ENCODE data around the gene OR51D1. TPM values are rescaled to one million over a fixed set of nuclear protein-coding genes. Genes with fewer than 3 reads are reported as not detected.

Gene OR51D1
- total and polyA plus RNA-seq, 9 of the 15 experiments (the other 6 are each of a cell fraction or from before 2014, with no cell fraction given), result not detected

DNA sequence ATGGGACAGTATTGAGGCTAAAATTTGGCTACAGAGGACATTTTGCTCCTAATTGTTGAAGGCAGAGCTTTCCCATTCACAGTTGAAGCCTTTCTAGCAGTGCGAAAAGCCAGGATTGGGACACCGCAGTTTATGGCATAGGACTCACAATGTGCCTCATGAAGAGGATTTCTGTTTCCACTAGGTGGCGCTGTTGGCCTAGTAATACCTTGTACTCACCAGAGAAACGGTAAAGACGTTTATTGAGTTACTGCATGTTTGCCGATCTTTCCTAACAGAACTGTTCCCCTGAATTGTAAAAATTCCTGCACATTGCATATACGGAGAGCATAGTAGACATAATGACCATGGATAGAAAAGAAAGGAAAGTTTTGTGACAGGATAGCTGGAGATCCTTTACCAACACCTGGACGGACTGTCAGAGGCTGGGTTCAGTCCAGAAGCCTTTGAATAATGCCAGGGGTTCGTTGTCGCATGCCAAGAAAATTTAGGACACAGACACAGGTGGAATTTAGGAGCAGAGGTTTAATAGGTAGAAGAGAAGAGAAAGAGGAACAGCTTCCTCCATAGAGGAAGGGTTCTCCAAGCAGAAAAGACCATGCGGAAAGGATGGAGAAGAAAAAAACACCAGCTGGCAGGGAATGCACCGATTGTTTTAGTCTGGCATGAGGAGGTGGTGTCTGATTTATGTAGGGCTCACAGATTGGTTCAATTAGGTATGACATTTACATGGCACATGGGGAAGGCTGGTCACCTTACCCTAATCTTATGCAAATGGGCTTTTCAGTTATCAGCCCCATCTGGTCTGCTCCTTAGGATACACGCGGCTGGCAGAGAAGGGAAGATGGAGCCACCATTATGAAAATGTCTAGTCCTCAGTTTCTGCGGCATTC is 10.8 kb upstream of the OR51D1 start:
- BruUV-seq (replicated peaks), result no TSS peak
- WGBS (ENCODE audit: insufficient coverage, low coverage, missing lambda C conversion rate), result 10% methylated on average over 15 of the region's 15 CpGs
- TF ChIP-seq TAF7 (tag; IDR thresholded peaks at IDR 0.05) (no peak), KDM5B (IDR thresholded peaks at IDR 0.05; ENCODE audit: insufficient replicate concordance, low read depth, low read length) (no peak), FOXJ3 (CRISPR knock-in tag; IDR thresholded peaks at IDR 0.05) (no peak), RBM14 (IDR thresholded peaks at IDR 0.05; ENCODE audit: borderline replicate concordance, insufficient read depth, low read depth, low read length) (no peak), ZNF316 (IDR thresholded peaks at IDR 0.05) (peak; percentile 40; the same call in 1 of the 2 replicates), RBM22 (IDR thresholded peaks at IDR 0.05; ENCODE audit: low read depth, low read length, poor library complexity, severe bottlenecking) (no peak), KLF16 (IDR thresholded peaks at IDR 0.05) (no peak), NEUROD1 (IDR thresholded peaks at IDR 0.05; ENCODE audit: borderline replicate concordance, low read depth, low read length, partially characterized antibody) (no peak), PHB2 (IDR thresholded peaks at IDR 0.05; ENCODE audit: low read depth) (no peak), NR4A1 (CRISPR knock-in tag; IDR thresholded peaks at IDR 0.05) (no peak), NR4A1 (tag; IDR thresholded peaks at IDR 0.05) (no peak), CBX8 (IDR thresholded peaks at IDR 0.05; ENCODE audit: borderline replicate concordance, extremely low read depth, low read depth, low read length, poor library complexity, severe bottlenecking) (no peak), MYBL2 (IDR thresholded peaks at IDR 0.05; ENCODE audit: low read depth) (no peak), MYBL2 (CRISPR knock-in tag; IDR thresholded peaks at IDR 0.05; ENCODE audit: borderline replicate concordance) (no peak), HMG20B (CRISPR knock-in tag; IDR thresholded peaks at IDR 0.05) (no peak), NCOA4 (IDR thresholded peaks at IDR 0.05; ENCODE audit: partially characterized antibody) (no peak), ARID2 (IDR thresholded peaks at IDR 0.05) (peak; percentile 35; the same call in 1 of the 2 replicates), TFAM (CRISPR knock-in tag; conservative IDR thresholded peaks at IDR 0.05) (no peak), PHB (CRISPR knock-in tag; IDR thresholded peaks at IDR 0.05) (no peak), BACH1 (tag; IDR thresholded peaks at IDR 0.05) (no peak)
- TF ChIP-seq, protein P1, sequence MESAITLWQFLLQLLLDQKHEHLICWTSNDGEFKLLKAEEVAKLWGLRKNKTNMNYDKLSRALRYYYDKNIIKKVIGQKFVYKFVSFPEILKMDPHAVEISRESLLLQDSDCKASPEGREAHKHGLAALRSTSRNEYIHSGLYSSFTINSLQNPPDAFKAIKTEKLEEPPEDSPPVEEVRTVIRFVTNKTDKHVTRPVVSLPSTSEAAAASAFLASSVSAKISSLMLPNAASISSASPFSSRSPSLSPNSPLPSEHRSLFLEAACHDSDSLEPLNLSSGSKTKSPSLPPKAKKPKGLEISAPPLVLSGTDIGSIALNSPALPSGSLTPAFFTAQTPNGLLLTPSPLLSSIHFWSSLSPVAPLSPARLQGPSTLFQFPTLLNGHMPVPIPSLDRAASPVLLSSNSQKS (CRISPR knock-in tag; IDR thresholded peaks at IDR 0.05), result no peak
- TF ChIP-seq, protein P2, sequence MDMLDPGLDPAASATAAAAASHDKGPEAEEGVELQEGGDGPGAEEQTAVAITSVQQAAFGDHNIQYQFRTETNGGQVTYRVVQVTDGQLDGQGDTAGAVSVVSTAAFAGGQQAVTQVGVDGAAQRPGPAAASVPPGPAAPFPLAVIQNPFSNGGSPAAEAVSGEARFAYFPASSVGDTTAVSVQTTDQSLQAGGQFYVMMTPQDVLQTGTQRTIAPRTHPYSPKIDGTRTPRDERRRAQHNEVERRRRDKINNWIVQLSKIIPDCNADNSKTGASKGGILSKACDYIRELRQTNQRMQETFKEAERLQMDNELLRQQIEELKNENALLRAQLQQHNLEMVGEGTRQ (CRISPR knock-in tag; IDR thresholded peaks at IDR 0.05), result no peak

More for the DNA sequence above, 10.8 kb upstream of the OR51D1 start:
- CTCF ChIA-PET (ENCODE audit: low intra/inter-chr PET ratio), result interaction anchor here (1.0 to 1.3 kb wide), 3 partner anchors 10 to 439 kb away, joined by 3 to 5 read pairs (median 3); partner anchors contain the start of gene OR51D1
- peak; percentile 84 for FAIRE-seq
- H3K4me2 ChIP-seq (ENCODE audit: insufficient read depth, low read length), result no peak overlapping the region
- peak overlapping the region; percentile 53 for H2AFZ ChIP-seq (ENCODE audit: low read depth, low read length)
- H3K36me3 ChIP-seq (ENCODE audit: control insufficient read depth, insufficient read depth, low read length), result no peaks in the 10 kb centered on the region
- no peak overlapping the region for H3K4me3 ChIP-seq
- POLR2A ChIA-PET, result no interaction called here
- H3K27me3 ChIP-seq (ENCODE audit: control insufficient read depth in 2 of 2, insufficient read depth in 2 of 2, low read length in 2 of 2), result no peaks in the 10 kb centered on the region
- in situ Hi-C loops (cut with MboI), result loop anchor here (25.0 kb wide), 1 partner anchor 1711 kb away; no protein-coding TSS in a partner anchor
- ATAC-seq, result peak; percentile 96
- H3K27ac ChIP-seq (ENCODE audit: extremely low read depth, low read depth, low read length), result no peak overlapping the region
- H3K9ac ChIP-seq (ENCODE audit: insufficient read depth in 1 of 2, low read depth in 2 of 2, low read length in 2 of 2), result no peak overlapping the region
- H3K4me1 ChIP-seq (replicated peaks in 1 of 2; ENCODE audit: control insufficient read depth in 2 of 2, insufficient read depth in 2 of 2, low read length in 2 of 2), result no peaks in the 10 kb centered on the region
- intact Hi-C loops (cut with micrococcal nuclease), result loop anchor here (1.0 to 10.0 kb wide), 2 partner anchors 378 to 498 kb away; no protein-coding TSS in a partner anchor
- no peaks in the 10 kb centered on the region for H3K9me3 ChIP-seq (replicated peaks; ENCODE audit: control insufficient read depth, insufficient read depth, low read depth, low read length)
- H3K9me1 ChIP-seq (ENCODE audit: control insufficient read depth, insufficient read depth, low read length), result no peaks in the 10 kb centered on the region
- H4K20me1 ChIP-seq (replicated peaks; ENCODE audit: control insufficient read depth, insufficient read depth, low read length), result no peaks in the 10 kb centered on the region
- DNase-seq (ENCODE audit: extremely low read depth in 1 of 4, low spot score in 3 of 4), result peak; percentile 43 to 89 (median 61)
- H3K79me2 ChIP-seq (ENCODE audit: control insufficient read depth, insufficient read depth, low read length), result no peaks in the 10 kb centered on the region

All from K562 (cell line).